HepG2 (cell line): ENCODE measurements around the gene TNP2. TPM values are rescaled to one million over a fixed set of nuclear protein-coding genes. Genes with fewer than 3 reads are reported as not detected.
A peak's percentile ranks its signal among the peaks of the same experiment; 100 is the strongest.

Experiments
- DZIP1 ChIP-seq: sonication (generic); formaldehyde crosslinking; IDR thresholded peaks from 2 replicates; pipeline ENCODE4 v1.5.0; 2020; ENCODE audit warnings: mild to moderate bottlenecking, missing genetic modification reagents
- EP300 ChIP-seq, 3 experiments: sonication (generic) in 1 of 3; formaldehyde crosslinking in 1 of 3; IDR thresholded peaks; 2 replicates each; pipeline versions ENCODE4 v1.5.1 to v1.6.1; 2011 to 2020; ENCODE audit warnings: low read depth in 2 of 3, low read length in 2 of 3, borderline replicate concordance in 1 of 3, improper control_type of control experiment in 1 of 3, mild to moderate bottlenecking in 1 of 3, missing genetic modification reagents in 1 of 3, moderate library complexity in 1 of 3
- GZF1 ChIP-seq: sonication (generic); formaldehyde crosslinking; IDR thresholded peaks from 2 replicates; pipeline ENCODE4 v1.5.1; 2020; ENCODE audit warnings: mild to moderate bottlenecking, missing genetic modification reagents
- HES4 ChIP-seq: sonication (generic); formaldehyde crosslinking; IDR thresholded peaks from 2 replicates; pipeline ENCODE4 v1.9.0; 2021; ENCODE audit warnings: mild to moderate bottlenecking, missing genetic modification reagents, borderline replicate concordance
- NR1H2 ChIP-seq: sonication (generic); formaldehyde crosslinking; IDR thresholded peaks from 2 replicates; pipeline ENCODE4 v1.8.1; 2022; ENCODE audit warnings: low read depth, missing genetic modification reagents, borderline replicate concordance
- ONECUT2 ChIP-seq: sonication (generic); formaldehyde crosslinking; IDR thresholded peaks from 2 replicates; pipeline ENCODE4 v1.4.0; 2020; ENCODE audit warnings: missing genetic modification reagents
- STAT5B ChIP-seq: sonication (generic); formaldehyde crosslinking; IDR thresholded peaks from 2 replicates; pipeline ENCODE4 v1.4.0; 2020; ENCODE audit warnings: missing genetic modification reagents
- ZBTB39 ChIP-seq: sonication (generic); formaldehyde crosslinking; IDR thresholded peaks from 2 replicates; pipeline ENCODE4 v1.5.0; 2020; ENCODE audit warnings: missing genetic modification reagents
- ZMYM4 ChIP-seq: sonication (generic); formaldehyde crosslinking; IDR thresholded peaks from 2 replicates; pipeline ENCODE4 v1.8.1; 2023; ENCODE audit warnings: mild to moderate bottlenecking, missing genetic modification reagents
- ZNF136 ChIP-seq: sonication (generic); formaldehyde crosslinking; IDR thresholded peaks from 2 replicates; pipeline ENCODE4 v1.8.1; 2022; ENCODE audit warnings: low read depth, mild to moderate bottlenecking, moderate library complexity, missing genetic modification reagents
- ZNF280B ChIP-seq: sonication (generic); formaldehyde crosslinking; IDR thresholded peaks from 2 replicates; pipeline ENCODE4 v1.5.0; 2020; ENCODE audit warnings: missing genetic modification reagents, mild to moderate bottlenecking, borderline replicate concordance
- ZNF326 ChIP-seq: sonication (generic); formaldehyde crosslinking; IDR thresholded peaks from 2 replicates; pipeline ENCODE4 v1.4.0; 2020; ENCODE audit warnings: missing genetic modification reagents, borderline replicate concordance
- ZNF333 ChIP-seq: sonication (generic); formaldehyde crosslinking; IDR thresholded peaks from 2 replicates; pipeline ENCODE4 v1.4.0; 2020; ENCODE audit warnings: mild to moderate bottlenecking, missing genetic modification reagents, borderline replicate concordance
- ZNF501 ChIP-seq: sonication (generic); formaldehyde crosslinking; IDR thresholded peaks from 2 replicates; pipeline ENCODE4 v1.5.1; 2020; ENCODE audit warnings: mild to moderate bottlenecking, moderate library complexity, missing genetic modification reagents
- ZNF546 ChIP-seq: sonication (generic); formaldehyde crosslinking; conservative IDR thresholded peaks from 2 replicates; pipeline ENCODE4 v1.8.1; 2023; ENCODE audit warnings: mild to moderate bottlenecking, missing genetic modification reagents
- ZNF549 ChIP-seq: sonication (generic); formaldehyde crosslinking; IDR thresholded peaks from 2 replicates; pipeline ENCODE4 v1.5.0; 2020; ENCODE audit warnings: missing genetic modification reagents
- polyA plus RNA-seq, 8 experiments: library from polyadenylated mRNA; depleted of rRNA in 3 of 8; stranded (reverse) in 7 of 8; unstranded in 1 of 8; fragments of >200 nt; fragmentation: Illumina TruSeq in 4 of 8; extraction: Trizol in 4 of 8; gene quantifications; 2 replicates each; pipeline versions ENCODE4 v1.2.1 to v1.2.3, GENCODE V29; 2011 to 2016; ENCODE audit warnings: low read depth in 4 of 8, missing spikeins in 1 of 8, mixed read lengths in 1 of 8; ENCODE audit not compliant: insufficient read depth in 1 of 8
- total RNA-seq, 5 experiments: library from RNA; depleted of rRNA; stranded (reverse); fragments of >200 nt; fragmentation: Illumina TruSeq; extraction: Trizol; gene quantifications; 2 replicates each; pipeline ENCODE4 v1.2.3, GENCODE V29; 2016; ENCODE audit warnings: low read depth in 1 of 5
- TF ChIP-seq, protein P1 (sequence below): sonication (generic); formaldehyde crosslinking; IDR thresholded peaks from 2 replicates; pipeline ENCODE4 v1.4.0; 2020; ENCODE audit warnings: missing genetic modification reagents, mild to moderate bottlenecking, borderline replicate concordance

The TNP2 gene
- total and polyA plus RNA-seq, 2 of the 13 experiments (the other 11 are each of a cell fraction or from before 2014, with no cell fraction given): not detected

- peak; percentile 42; the same call in 1 of the 2 replicates for TF ChIP-seq ZNF333 (CRISPR knock-in tag)
- TF ChIP-seq ZNF549 (CRISPR knock-in tag): 0 out of 2 replicates have a peak, but pooled peaks have one; percentile 32
- TF ChIP-seq ZNF501 (CRISPR knock-in tag): peak; percentile 31; the same call in 1 of the 2 replicates
- TF ChIP-seq, protein P1, sequence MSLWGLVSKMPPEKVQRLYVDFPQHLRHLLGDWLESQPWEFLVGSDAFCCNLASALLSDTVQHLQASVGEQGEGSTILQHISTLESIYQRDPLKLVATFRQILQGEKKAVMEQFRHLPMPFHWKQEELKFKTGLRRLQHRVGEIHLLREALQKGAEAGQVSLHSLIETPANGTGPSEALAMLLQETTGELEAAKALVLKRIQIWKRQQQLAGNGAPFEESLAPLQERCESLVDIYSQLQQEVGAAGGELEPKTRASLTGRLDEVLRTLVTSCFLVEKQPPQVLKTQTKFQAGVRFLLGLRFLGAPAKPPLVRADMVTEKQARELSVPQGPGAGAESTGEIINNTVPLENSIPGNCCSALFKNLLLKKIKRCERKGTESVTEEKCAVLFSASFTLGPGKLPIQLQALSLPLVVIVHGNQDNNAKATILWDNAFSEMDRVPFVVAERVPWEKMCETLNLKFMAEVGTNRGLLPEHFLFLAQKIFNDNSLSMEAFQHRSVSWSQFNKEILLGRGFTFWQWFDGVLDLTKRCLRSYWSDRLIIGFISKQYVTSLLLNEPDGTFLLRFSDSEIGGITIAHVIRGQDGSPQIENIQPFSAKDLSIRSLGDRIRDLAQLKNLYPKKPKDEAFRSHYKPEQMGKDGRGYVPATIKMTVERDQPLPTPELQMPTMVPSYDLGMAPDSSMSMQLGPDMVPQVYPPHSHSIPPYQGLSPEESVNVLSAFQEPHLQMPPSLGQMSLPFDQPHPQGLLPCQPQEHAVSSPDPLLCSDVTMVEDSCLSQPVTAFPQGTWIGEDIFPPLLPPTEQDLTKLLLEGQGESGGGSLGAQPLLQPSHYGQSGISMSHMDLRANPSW (CRISPR knock-in tag): peak; percentile 20; the same call in 1 of the 2 replicates
- 0 out of 2 replicates have a peak, but pooled peaks have one; percentile 57 for TF ChIP-seq ZBTB39 (CRISPR knock-in tag)
- no peak for TF ChIP-seq ONECUT2 (CRISPR knock-in tag)
- TF ChIP-seq DZIP1 (CRISPR knock-in tag): peak; percentile 88; the same call in 1 of the 2 replicates
- TF ChIP-seq NR1H2: peak; percentile 75; the same call in 1 of the 2 replicates
- TF ChIP-seq STAT5B (CRISPR knock-in tag): no peak
- peak; percentile 13; the same call in 1 of the 2 replicates for TF ChIP-seq ZMYM4 (CRISPR knock-in tag)
- TF ChIP-seq ZNF136 (CRISPR knock-in tag): 0 out of 2 replicates have a peak, but pooled peaks have one; percentile 25
- 0 out of 2 replicates have a peak, but pooled peaks have one; percentile 64 for TF ChIP-seq ZNF546 (CRISPR knock-in tag)
- no peak; the same call in 1 of the 2 replicates for TF ChIP-seq ZNF326 (CRISPR knock-in tag)
- 0 out of 2 replicates have a peak, but pooled peaks have one; percentile 49 for TF ChIP-seq HES4 (CRISPR knock-in tag)
- 0 out of 2 replicates have a peak, but pooled peaks have one; percentile 24 for TF ChIP-seq GZF1
- TF ChIP-seq EP300 (IDR thresholded peaks at IDR 0.05; ENCODE audit: low read depth in 2 of 2, low read length in 2 of 2): peak in 1 of 2 experiments; percentile 43; a peak in 1 of 4 replicates
- no peak for TF ChIP-seq EP300 (CRISPR knock-in tag; IDR thresholded peaks at IDR 0.05; ENCODE audit: borderline replicate concordance)
- peak; percentile 56; the same call in 1 of the 2 replicates for TF ChIP-seq ZNF280B (CRISPR knock-in tag)
These were observed 9.2 kb downstream of the TNP2 start (continued) for GRCh38 chr16:11259655-11260595.
